Activated naive CD4-positive, alpha-beta T cell treated with anti-CD3 and anti-CD28 coated beads for 36 hours (primary cell): ENCODE measurements around the gene ICA1L. TPM values are rescaled to one million over a fixed set of nuclear protein-coding genes. Genes with fewer than 3 reads are reported as not detected.
"Not testable (repeated sequence)": the region's sequence is repeated elsewhere in the genome, so short reads cannot be mapped to it uniquely, and the experiment has no call there.

ENCODE experiments used
- CTCF ChIA-PET: fragments of 350-600 bp; sonication (Branson Sonifier 250); formaldehyde crosslinking; loops from one replicate; lab custom pipeline; 2021; ENCODE audit warnings: antibody characterized with exemption; lab: Charles Lee
- DNase-seq: peaks from one replicate; pipeline ENCODE4 v3.0.0-alpha.2; 2020
- H3K27ac Mint-ChIP-seq: one replicate; pipeline ENCODE4 v1.8.0; 2021; ENCODE audit warnings: mild to moderate bottlenecking, mixed read lengths
- H3K27me3 Mint-ChIP-seq: one replicate; pipeline ENCODE4 v1.8.0; 2021; ENCODE audit warnings: low read depth, mixed read lengths
- H3K36me3 Mint-ChIP-seq: one replicate; pipeline ENCODE4 v1.8.0; 2021; ENCODE audit warnings: low read depth, mixed read lengths
- H3K4me1 Mint-ChIP-seq: one replicate; pipeline ENCODE4 v1.8.0; 2021; ENCODE audit warnings: low read depth, mixed read lengths
- H3K4me3 Mint-ChIP-seq: one replicate; pipeline ENCODE4 v1.8.0; 2021; ENCODE audit warnings: mild to moderate bottlenecking, moderate library complexity, mixed read lengths
- H3K9me3 Mint-ChIP-seq: one replicate; pipeline ENCODE4 v1.8.0; 2021; ENCODE audit warnings: mixed read lengths
- intact Hi-C: fragments of 100-400 bp; cut with micrococcal nuclease; formaldehyde crosslinking; loops from one replicate; pipeline ENCODE4 v1.15.1; 2023
- total RNA-seq, 2 experiments: library from RNA; stranded (reverse); gene quantifications; one replicate each; pipeline ENCODE4 v1.2.3, GENCODE V29; 2021

The ICA1L gene
- 1 to 10 TPM; 5.1 to 5.7 TPM for total RNA-seq

DNA sequence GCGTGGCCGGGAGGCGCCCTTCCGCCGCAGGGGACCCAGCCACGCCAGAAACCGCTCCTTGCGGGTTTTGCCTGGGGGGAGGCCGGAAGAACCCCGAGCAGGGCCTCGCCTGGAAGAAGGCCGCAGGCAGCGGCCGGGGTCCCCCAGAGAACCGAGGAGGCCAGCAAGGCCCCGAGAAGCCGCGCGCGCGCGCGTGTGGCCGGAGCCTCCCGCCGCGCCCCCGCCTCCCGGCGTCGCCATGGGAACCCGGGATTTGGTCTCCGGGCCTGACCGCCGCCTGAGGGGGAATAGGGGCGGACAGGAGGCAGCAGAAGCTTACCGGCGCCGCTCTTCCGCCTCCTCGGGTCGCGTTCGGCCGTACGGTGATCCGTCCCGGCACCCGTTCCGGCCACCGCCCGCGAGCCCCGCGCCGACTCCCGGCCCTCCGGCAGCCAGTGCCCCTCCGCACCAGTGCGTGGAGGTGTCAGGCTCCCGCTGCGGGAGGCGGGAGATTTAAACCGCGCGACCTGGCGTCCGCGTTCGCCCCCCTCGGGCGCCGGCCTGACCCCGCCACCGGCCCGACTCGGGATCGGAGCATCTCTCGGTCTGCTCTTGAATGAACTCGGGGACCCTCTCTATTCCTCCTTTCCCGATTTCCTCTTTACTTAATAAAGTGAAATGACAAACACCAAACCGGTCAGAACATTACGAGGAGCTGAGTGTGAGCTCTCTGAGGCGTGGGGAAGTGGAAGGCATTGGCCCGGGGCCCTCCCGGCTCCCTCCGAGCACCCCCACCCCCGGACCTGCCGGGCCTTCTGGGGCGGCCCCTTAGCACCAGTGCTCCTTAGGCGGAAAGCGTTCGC, at the start of gene ICA1L:
Gene ICA1L, minus strand, starts transcription at position 467 of the 842 bp plus-strand sequence. CDS start 42,757 bp downstream, outside the sequence.
- no peaks in the 10 kb centered on the region for H3K9me3 Mint-ChIP-seq
- H3K4me1 Mint-ChIP-seq = peaks cover 7% of the 10 kb centered on the region
- DNase-seq = peak; percentile 62
- no peaks in the 10 kb centered on the region for H3K27me3 Mint-ChIP-seq
- CTCF ChIA-PET = interaction anchor here (0.6 to 5.1 kb wide), 14 partner anchors 10 to 299 kb away, joined by 3 to 30 read pairs (median 4); no protein-coding TSS in a partner anchor
- H3K36me3 Mint-ChIP-seq = no peaks in the 10 kb centered on the region
- H3K4me3 Mint-ChIP-seq = peak within 1 kb of the TSS; percentile 88
- intact Hi-C loops = loop anchor here (1.0 to 5.0 kb wide), 6 partner anchors 40 to 943 kb away; partner anchors contain the start of genes BMPR2, CYP20A1, FAM117B and NBEAL1
- H3K27ac Mint-ChIP-seq = peak within 1 kb of the TSS; percentile 74

DNA sequence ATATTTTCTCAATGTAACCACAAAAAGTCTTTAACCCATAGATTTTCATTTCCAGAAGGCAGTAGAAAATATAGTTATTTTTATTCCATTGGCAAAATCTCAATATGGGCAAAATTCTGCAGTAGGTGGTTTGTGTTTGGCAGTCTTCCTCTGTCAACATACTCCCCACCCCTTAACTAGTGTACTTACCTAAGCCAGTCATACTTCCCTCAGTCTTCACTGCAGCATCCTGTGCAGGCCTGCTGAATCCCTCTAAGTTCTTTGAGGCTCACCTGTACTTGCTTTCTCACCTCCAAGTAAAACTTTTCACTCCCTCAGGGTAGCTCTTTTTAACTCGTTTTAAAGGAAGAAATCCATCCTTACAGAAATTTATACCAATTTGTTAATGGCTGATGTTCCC, 47.3 kb upstream of the ICA1L start:
- Mint-ChIP-seq H3K4me1 (peaks cover 2% of the 10 kb centered on the region), H3K27me3 (no peaks in the 10 kb centered on the region), H3K27ac (no peak overlapping the region), H3K4me3 (no peak overlapping the region), H3K36me3 (peaks cover 7% of the 10 kb centered on the region), H3K9me3 (no peaks in the 10 kb centered on the region)
- no peak for DNase-seq
- CTCF ChIA-PET = interaction anchor here (0.6 to 2.1 kb wide), 2 partner anchors 13 to 895 kb away, joined by 3 to 5 read pairs; no protein-coding TSS in a partner anchor
- intact Hi-C loops = loop anchor here (10.0 kb wide), 1 partner anchor 884 kb away; the partner anchor contains the start of gene FZD7

DNA sequence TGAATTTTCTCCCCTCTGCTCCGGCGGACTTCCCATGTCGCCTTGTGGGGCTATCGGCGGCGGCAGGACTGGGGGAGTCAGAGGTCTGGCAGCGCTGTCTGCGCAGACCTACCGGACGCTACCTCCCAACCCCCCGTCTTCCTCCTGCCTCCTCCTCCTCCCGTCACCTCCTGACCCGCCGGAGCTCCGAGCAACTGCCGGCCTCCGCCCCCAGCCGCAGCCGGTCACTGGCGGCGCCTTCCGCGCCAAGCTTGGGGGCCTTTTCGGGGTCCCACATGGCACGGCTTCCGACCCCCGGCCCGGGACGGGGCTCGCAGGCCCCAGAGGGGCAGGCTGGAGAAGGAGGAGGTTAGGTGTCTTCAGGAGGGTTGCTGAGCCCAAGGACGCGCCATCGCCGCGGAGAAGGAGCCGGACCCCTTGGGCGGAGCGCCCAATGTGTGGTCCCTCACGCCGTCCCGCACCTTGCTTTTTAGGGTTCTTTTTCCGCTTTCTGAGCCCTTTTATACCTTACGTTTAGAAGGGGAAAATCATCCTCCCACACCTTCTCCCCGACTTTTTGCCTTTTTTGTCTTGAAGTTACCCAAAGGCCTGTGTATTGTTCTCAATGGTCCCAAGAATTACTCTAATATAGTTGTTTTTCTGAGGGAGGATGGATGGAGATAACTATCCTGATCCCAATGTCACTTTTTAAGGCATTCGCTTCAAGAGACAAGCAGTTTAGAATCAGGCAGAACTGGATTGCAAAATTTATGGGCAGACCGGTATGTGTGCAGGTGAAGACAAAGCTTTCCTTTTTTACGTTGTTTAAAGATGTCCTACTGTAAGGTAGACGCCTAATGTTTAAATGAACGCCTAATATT, 41.0 kb upstream of the ICA1L start:
- Mint-ChIP-seq H3K4me1 (peaks cover 32% of the 10 kb centered on the region), H3K27ac (peak overlapping the region; percentile 94), H3K4me3 (peak overlapping the region; percentile 87)
- H3K9me3 Mint-ChIP-seq, CTCF ChIA-PET, H3K27me3 Mint-ChIP-seq, H3K36me3 Mint-ChIP-seq, DNase-seq: not testable (repeated sequence)
- intact Hi-C loops = loop anchor here (1.0 to 10.0 kb wide), 9 partner anchors 80 to 1130 kb away; partner anchors contain the start of genes ABI2, ALS2, BMPR2 and FAM117B

DNA sequence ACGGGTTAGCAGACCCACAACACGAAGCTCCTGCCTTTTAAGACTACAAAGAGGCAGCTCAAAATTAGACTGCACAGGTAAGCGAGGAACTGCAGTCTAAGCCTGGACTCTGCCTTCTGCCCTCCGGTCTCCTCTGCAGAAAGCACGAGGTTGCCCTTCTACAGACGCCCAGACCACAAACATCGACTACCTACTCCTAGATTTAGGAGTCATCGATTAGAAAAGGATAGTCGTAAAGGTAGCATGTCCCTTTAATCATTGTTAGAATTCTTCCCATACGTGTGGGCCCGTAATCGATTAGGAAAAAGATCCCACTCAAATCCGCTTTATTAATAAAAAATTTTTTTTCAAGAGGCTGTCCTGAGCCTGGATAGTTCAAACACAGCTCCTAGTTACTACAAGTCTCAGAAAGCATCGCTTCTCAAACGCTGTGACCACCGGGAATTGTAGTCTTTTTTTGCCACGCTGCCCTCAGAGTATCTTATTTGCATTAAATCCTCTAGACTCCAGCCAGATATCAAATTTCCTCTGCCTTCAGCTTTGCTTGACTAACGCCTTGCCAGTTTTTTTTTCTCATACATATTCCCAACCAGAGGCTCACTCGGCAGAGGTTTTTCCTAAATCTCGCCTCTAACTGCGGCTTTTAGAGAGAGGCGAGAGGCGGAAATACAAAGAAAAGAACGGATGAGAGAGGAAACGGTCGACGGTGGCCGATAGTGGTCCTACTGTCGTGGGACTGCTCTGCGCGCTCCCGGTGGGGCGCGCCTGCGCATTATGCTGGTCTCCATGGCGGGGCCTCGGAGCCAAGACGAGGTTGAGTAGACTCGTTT, 40.2 kb upstream of the ICA1L start, which contains the start of the genes CARF and WDR12:
Gene CARF, plus strand, starts transcription at position 764 of the 830 bp plus-strand sequence. CDS start 29,628 bp downstream, outside the sequence.
Gene WDR12, minus strand, starts transcription at position 162 of the 830 bp plus-strand sequence. CDS start 197 bp downstream, outside the sequence.
- CTCF ChIA-PET = interaction anchor here (1.1 to 1.9 kb wide), 3 partner anchors 41 to 323 kb away, joined by 3 to 8 read pairs (median 4); no protein-coding TSS in a partner anchor
- no peaks in the 10 kb centered on the region for H3K9me3 Mint-ChIP-seq
- H3K27ac Mint-ChIP-seq = peak within 1 kb of the TSS; percentile 94
- H3K4me1 Mint-ChIP-seq = peaks cover 32% of the 10 kb centered on the region
- peak; percentile 95 for DNase-seq
- H3K4me3 Mint-ChIP-seq = peak within 1 kb of the TSS; percentile 87
- intact Hi-C loops = loop anchor here (1.0 to 10.0 kb wide), 12 partner anchors 40 to 1129 kb away; partner anchors contain the start of genes ABI2, ALS2, BMPR2 and FAM117B
- no peaks in the 10 kb centered on the region for H3K27me3 Mint-ChIP-seq
- peaks cover 5% of the 10 kb centered on the region for H3K36me3 Mint-ChIP-seq

DNA sequence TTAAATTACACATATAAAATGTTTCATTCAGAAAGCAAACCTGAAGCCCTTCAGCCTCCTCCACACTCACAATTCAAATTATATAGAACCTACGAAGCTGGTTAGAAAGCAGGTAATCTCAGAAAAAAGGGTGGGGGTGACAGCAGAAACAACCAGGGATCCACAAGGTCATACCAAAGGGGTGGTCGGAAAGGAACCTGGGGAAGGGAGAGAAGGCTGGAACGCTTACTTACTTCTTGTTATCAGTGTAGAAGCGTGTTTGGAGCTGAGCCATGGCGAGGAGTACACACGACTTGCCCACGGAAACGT, 39.6 kb upstream of the ICA1L start:
- H3K27me3 Mint-ChIP-seq = no peaks in the 10 kb centered on the region
- CTCF ChIA-PET = interaction anchor here (0.8 to 1.9 kb wide), 4 partner anchors 40 to 323 kb away, joined by 3 to 8 read pairs (median 4); no protein-coding TSS in a partner anchor
- no peak for DNase-seq
- intact Hi-C loops = loop anchor here (1.0 to 10.0 kb wide), 11 partner anchors 40 to 1129 kb away; partner anchors contain the start of genes ABI2, ALS2, BMPR2 and FZD7
- peaks cover 32% of the 10 kb centered on the region for H3K4me1 Mint-ChIP-seq
- H3K9me3 Mint-ChIP-seq = no peaks in the 10 kb centered on the region
- H3K4me3 Mint-ChIP-seq = peak overlapping the region; percentile 87
- peaks cover 8% of the 10 kb centered on the region for H3K36me3 Mint-ChIP-seq
- H3K27ac Mint-ChIP-seq = peak overlapping the region; percentile 94

DNA sequence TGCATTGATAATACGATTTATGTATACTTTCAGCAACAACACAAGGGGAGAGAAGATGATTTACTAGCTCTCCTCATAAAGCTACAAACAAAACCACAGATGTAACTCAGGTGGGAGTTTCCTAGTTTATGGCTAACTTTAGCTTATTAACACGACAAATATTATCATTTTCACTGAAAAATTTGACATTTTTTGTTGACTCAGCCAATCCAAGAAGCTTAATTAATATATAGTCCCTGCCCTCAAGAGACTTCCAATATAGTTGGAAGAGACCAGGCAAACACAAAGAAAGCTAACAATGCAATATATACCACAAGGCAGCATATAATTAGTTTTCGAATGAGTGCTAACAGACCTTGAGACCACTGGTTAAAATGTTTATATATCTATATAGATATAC, 39.1 kb upstream of the ICA1L start:
- intact Hi-C loops = loop anchor here (1.0 to 10.0 kb wide), 11 partner anchors 39 to 1128 kb away; partner anchors contain the start of genes ABI2, ALS2, BMPR2 and FZD7
- DNase-seq = no peak
- H3K36me3 Mint-ChIP-seq = peaks cover 13% of the 10 kb centered on the region
- peak overlapping the region; percentile 87 for H3K4me3 Mint-ChIP-seq
- H3K4me1 Mint-ChIP-seq = peaks cover 32% of the 10 kb centered on the region
- H3K27me3 Mint-ChIP-seq = no peaks in the 10 kb centered on the region
- CTCF ChIA-PET = interaction anchor here (0.8 to 1.9 kb wide), 4 partner anchors 40 to 322 kb away, joined by 3 to 8 read pairs (median 4); no protein-coding TSS in a partner anchor
- no peak overlapping the region for H3K27ac Mint-ChIP-seq
- peaks cover under 1% of the 10 kb centered on the region for H3K9me3 Mint-ChIP-seq

DNA sequence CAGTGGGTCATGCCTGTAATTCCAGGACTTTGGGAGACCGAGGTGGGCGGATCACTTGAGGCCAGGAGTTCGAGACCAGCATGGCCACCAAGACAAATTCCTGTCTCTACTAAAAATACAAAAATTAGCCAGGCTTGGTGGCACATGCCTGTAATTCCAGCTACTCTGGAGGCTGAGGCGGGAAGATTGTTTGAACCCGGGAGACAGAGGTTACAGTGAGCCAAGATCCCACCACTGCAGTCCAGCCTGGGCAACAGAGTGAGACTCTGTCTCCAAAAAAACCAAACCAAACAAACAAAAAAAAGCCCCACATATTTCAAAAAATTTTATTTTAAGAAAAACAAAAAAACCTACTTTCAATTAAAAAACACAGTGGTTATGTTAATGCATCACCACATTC, 38.7 kb upstream of the ICA1L start:
- Mint-ChIP-seq H3K4me3 (peak overlapping the region; percentile 87), H3K4me1 (peaks cover 32% of the 10 kb centered on the region), H3K36me3 (peaks cover 17% of the 10 kb centered on the region)
- intact Hi-C loops = loop anchor here (5.0 to 10.0 kb wide), 8 partner anchors 78 to 1128 kb away; partner anchors contain the start of genes ABI2, ALS2, BMPR2 and FZD7
- CTCF ChIA-PET = interaction anchor here (1.3 to 1.9 kb wide), 2 partner anchors 40 to 322 kb away, joined by 4 to 8 read pairs; no protein-coding TSS in a partner anchor
- H3K27ac Mint-ChIP-seq, DNase-seq, H3K9me3 Mint-ChIP-seq, H3K27me3 Mint-ChIP-seq: not testable (repeated sequence)

DNA sequence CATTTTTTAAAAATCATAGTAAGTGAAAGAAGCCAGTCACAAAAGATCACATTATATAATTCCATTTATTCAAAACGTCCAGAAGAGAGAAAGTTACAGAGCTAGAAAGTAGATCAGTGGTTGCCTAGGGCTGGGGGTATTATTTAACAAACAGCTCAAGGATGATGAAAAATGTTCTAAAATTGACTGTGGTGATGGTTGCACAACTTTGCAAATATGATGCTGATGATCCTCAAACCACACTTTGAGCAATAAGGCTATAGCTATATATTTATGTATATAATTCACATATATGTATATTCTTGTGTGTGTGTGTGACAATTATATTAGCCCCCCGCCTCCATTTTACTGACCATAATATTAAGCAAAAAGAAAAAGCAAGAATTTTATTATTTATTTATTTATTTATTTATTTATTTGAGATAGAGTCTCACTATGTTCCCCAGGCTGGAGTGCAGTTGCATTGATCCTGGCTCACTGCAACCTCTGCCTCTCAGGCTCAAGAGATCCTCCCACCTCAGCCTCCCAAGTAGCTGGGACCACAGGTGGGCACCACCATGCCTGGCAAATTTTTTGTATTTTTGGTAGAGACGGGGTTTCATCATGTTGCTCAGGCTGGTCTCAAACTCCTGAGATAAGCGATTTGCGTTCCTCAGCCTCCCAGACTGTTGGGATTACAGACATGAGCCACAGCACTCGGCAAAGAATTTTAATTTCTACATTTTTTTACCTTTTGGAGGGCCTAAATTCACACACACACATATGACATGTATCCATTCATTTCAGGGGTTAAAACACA, 38.0 kb upstream of the ICA1L start:
- Mint-ChIP-seq H3K4me1 (peaks cover 34% of the 10 kb centered on the region), H3K27ac (no peak overlapping the region), H3K36me3 (peaks cover 21% of the 10 kb centered on the region), H3K4me3 (peak overlapping the region; percentile 87), H3K9me3 (peaks cover 3% of the 10 kb centered on the region), H3K27me3 (no peaks in the 10 kb centered on the region)
- CTCF ChIA-PET = interaction anchor here (1.9 kb wide), 1 partner anchor 321 kb away, joined by 8 read pairs; no protein-coding TSS in a partner anchor
- no peak for DNase-seq
- intact Hi-C loops = loop anchor here (5.0 to 10.0 kb wide), 8 partner anchors 77 to 1127 kb away; partner anchors contain the start of genes ABI2, ALS2, BMPR2 and FZD7

DNA sequence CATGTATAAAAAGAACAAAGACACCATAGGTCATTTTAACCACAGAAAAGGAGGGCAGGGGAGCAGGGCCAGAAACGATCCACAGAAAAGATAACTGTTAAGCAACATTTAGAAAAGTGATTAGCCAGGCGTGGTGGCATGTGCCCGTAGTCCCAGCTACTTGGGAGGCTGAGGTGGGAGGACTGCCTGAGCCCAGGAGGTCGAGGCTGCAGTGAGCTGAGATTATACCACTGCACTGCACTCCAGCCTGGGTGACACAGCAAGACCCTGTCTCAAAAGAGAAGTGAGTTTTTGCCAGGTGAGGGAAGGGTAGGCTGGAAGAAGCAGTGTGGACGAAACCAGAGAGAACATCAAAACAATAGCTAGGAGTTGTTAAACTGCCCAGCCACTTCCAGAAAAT, 36.6 kb upstream of the ICA1L start:
- H3K27me3 Mint-ChIP-seq = no peaks in the 10 kb centered on the region
- DNase-seq = no peak
- H3K4me3 Mint-ChIP-seq = no peak overlapping the region
- CTCF ChIA-PET = no interaction called here
- peaks cover 38% of the 10 kb centered on the region for H3K4me1 Mint-ChIP-seq
- no peak overlapping the region for H3K27ac Mint-ChIP-seq
- H3K36me3 Mint-ChIP-seq = peaks cover 31% of the 10 kb centered on the region
- H3K9me3 Mint-ChIP-seq = peaks cover 4% of the 10 kb centered on the region
- intact Hi-C loops = no loop called here

DNA sequence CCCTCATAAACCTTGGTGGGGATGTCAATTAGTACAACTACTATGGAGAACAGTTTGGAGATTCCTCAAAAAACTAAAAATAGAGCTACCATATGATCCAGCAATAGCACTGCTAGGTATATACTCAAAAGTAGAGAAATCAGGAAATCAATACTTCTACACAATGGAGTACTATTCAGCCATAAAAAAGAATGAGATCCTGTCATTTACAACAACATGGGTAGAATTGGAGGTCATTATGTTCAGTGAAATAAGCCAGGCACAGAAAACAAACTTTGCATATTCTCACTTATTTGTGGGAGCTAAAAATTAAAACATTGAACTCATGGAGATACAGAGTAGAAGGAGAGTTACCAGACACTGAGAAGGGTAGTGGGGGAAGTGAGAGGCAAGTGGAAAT, 33.9 kb upstream of the ICA1L start:
- H3K9me3 Mint-ChIP-seq, CTCF ChIA-PET, intact Hi-C loops, DNase-seq, H3K27ac Mint-ChIP-seq, H3K27me3 Mint-ChIP-seq, H3K4me3 Mint-ChIP-seq: not testable (repeated sequence)
- peaks cover 34% of the 10 kb centered on the region for H3K4me1 Mint-ChIP-seq
- H3K36me3 Mint-ChIP-seq = peaks cover 31% of the 10 kb centered on the region
